ENCODE data around the gene TRIO. TPM values are rescaled to one million over a fixed set of nuclear protein-coding genes. Genes with fewer than 3 reads are reported as not detected.
A peak's percentile ranks its signal among the peaks of the same experiment; 100 is the strongest.

TRIO gene
- total RNA-seq, 3 donors from 2014 or later (not counting 1 experiment from before 2014, with no cell fraction given), result 84.6 to 136 (median 94.3) TPM

GRCh38 chr5:14401639-14402038 is 258.5 kb downstream of the TRIO start:
- H3K27me3 Mint-ChIP-seq (ENCODE audit: low read depth in 2 of 2), result no peaks in the 10 kb centered on the region
- 97% methylated on average over 3 of the region's 3 CpGs for WGBS (ENCODE audit: insufficient coverage)
- H3K4me1 ChIP-seq (ENCODE audit: control insufficient read depth, insufficient read depth, low read length), result no peaks in the 10 kb centered on the region
- H3K27me3 ChIP-seq (ENCODE audit: control insufficient read depth, insufficient read depth, low read length), result no peaks in the 10 kb centered on the region
- H3K9me3 ChIP-seq (ENCODE audit: control insufficient read depth, insufficient read depth, low read length), result peaks cover 14% of the 10 kb centered on the region
- no peak for DNase-seq
- no peak for ATAC-seq
- H3K27ac ChIP-seq (ENCODE audit: low read length), result no peak overlapping the region
- H3K9me3 Mint-ChIP-seq, result peaks cover 7% of the 10 kb centered on the region in 2 donors
- peaks cover 13 to 20% of the 10 kb centered on the region in 2 donors for H3K4me1 Mint-ChIP-seq
- H3K4me3 ChIP-seq (ENCODE audit: low read length), result no peak overlapping the region
- H3K36me3 Mint-ChIP-seq, result no peaks in the 10 kb centered on the region
- peaks cover 8% of the 10 kb centered on the region for H3K36me3 ChIP-seq (ENCODE audit: control insufficient read depth, insufficient read depth, low read length)
- intact Hi-C loops (cut with micrococcal nuclease), result no loop called here
- H3K27ac Mint-ChIP-seq, result peak overlapping the region in 1 of 2 donors; percentile 15
- TF ChIP-seq CTCF (IDR thresholded peaks at IDR 0.05), result no peak
- H3K4me3 Mint-ChIP-seq, result no peak overlapping the region

GRCh38 chr5:14402424-14402823 is 259.3 kb downstream of the TRIO start:
- peaks cover 14% of the 10 kb centered on the region for H3K9me3 ChIP-seq (ENCODE audit: control insufficient read depth, insufficient read depth, low read length)
- no peak overlapping the region for H3K27ac ChIP-seq (ENCODE audit: low read length)
- ATAC-seq, result no peak
- TF ChIP-seq CTCF (IDR thresholded peaks at IDR 0.05), result no peak
- H3K27me3 ChIP-seq (ENCODE audit: control insufficient read depth, insufficient read depth, low read length), result no peaks in the 10 kb centered on the region
- DNase-seq, result no peak
- peaks cover 12% of the 10 kb centered on the region for H3K36me3 ChIP-seq (ENCODE audit: control insufficient read depth, insufficient read depth, low read length)
- 97% methylated on average over 6 of the region's 6 CpGs for WGBS (ENCODE audit: insufficient coverage)
- H3K27ac Mint-ChIP-seq, result peak overlapping the region; percentile 1 to 50
- H3K27me3 Mint-ChIP-seq (ENCODE audit: low read depth in 2 of 2), result no peaks in the 10 kb centered on the region
- H3K4me3 Mint-ChIP-seq, result no peak overlapping the region
- intact Hi-C loops (cut with micrococcal nuclease), result no loop called here
- H3K4me1 ChIP-seq (ENCODE audit: control insufficient read depth, insufficient read depth, low read length), result no peaks in the 10 kb centered on the region
- no peaks in the 10 kb centered on the region for H3K36me3 Mint-ChIP-seq
- peaks cover 7% of the 10 kb centered on the region in 2 donors for H3K9me3 Mint-ChIP-seq
- no peak overlapping the region for H3K4me3 ChIP-seq (ENCODE audit: low read length)
- H3K4me1 Mint-ChIP-seq, result peaks cover 13 to 20% of the 10 kb centered on the region in 2 donors

- no peak overlapping the region for H3K4me3 Mint-ChIP-seq
- DNase-seq (no peak), ATAC-seq (no peak)
- H3K27me3 Mint-ChIP-seq (ENCODE audit: low read depth in 2 of 2), result no peaks in the 10 kb centered on the region
- Histone ChIP-seq H3K9me3 (ENCODE audit: control insufficient read depth, insufficient read depth, low read length) (peaks cover 14% of the 10 kb centered on the region), H3K4me1 (ENCODE audit: control insufficient read depth, insufficient read depth, low read length) (no peaks in the 10 kb centered on the region), H3K27me3 (ENCODE audit: control insufficient read depth, insufficient read depth, low read length) (no peaks in the 10 kb centered on the region), H3K36me3 (ENCODE audit: control insufficient read depth, insufficient read depth, low read length) (peaks cover 18% of the 10 kb centered on the region), H3K4me3 (ENCODE audit: low read length) (no peak overlapping the region), H3K27ac (ENCODE audit: low read length) (no peak overlapping the region)
- H3K9me3 Mint-ChIP-seq, result peaks cover 7% of the 10 kb centered on the region in 2 donors
- WGBS (ENCODE audit: insufficient coverage), result 69% methylated on average over 5 of the region's 6 CpGs
- H3K27ac Mint-ChIP-seq, result no peak overlapping the region
- no peaks in the 10 kb centered on the region for H3K36me3 Mint-ChIP-seq
- intact Hi-C loops (cut with micrococcal nuclease), result no loop called here
- TF ChIP-seq CTCF (IDR thresholded peaks at IDR 0.05), result no peak
- peaks cover 13 to 20% of the 10 kb centered on the region in 2 donors for H3K4me1 Mint-ChIP-seq
Measured at GRCh38 chr5:14404780-14405179, 261.6 kb downstream of the TRIO start.

GRCh38 chr5:14405267-14405666 is 262.1 kb downstream of the TRIO start:
- H3K27ac ChIP-seq (ENCODE audit: low read length), result no peak overlapping the region
- H3K27me3 ChIP-seq (ENCODE audit: control insufficient read depth, insufficient read depth, low read length), result no peaks in the 10 kb centered on the region
- no peaks in the 10 kb centered on the region for H3K27me3 Mint-ChIP-seq (ENCODE audit: low read depth in 2 of 2)
- no peak overlapping the region for H3K4me3 Mint-ChIP-seq
- H3K36me3 Mint-ChIP-seq, result no peaks in the 10 kb centered on the region
- H3K27ac Mint-ChIP-seq, result no peak overlapping the region
- no peaks in the 10 kb centered on the region for H3K4me1 ChIP-seq (ENCODE audit: control insufficient read depth, insufficient read depth, low read length)
- WGBS (ENCODE audit: insufficient coverage), result 97% methylated on average over 10 of the region's 10 CpGs
- peaks cover 7% of the 10 kb centered on the region in 2 donors for H3K9me3 Mint-ChIP-seq
- H3K4me1 Mint-ChIP-seq, result peaks cover 13 to 20% of the 10 kb centered on the region in 2 donors
- TF ChIP-seq CTCF (IDR thresholded peaks at IDR 0.05), result no peak
- intact Hi-C loops (cut with micrococcal nuclease), result no loop called here
- DNase-seq (no peak), ATAC-seq (no peak)
- no peak overlapping the region for H3K4me3 ChIP-seq (ENCODE audit: low read length)
- H3K9me3 ChIP-seq (ENCODE audit: control insufficient read depth, insufficient read depth, low read length), result peaks cover 14% of the 10 kb centered on the region
- peaks cover 21% of the 10 kb centered on the region for H3K36me3 ChIP-seq (ENCODE audit: control insufficient read depth, insufficient read depth, low read length)
